NCI-H82 (cell line): Measurements from ENCODE around the gene PPY.
"Not testable (repeated sequence)": the region's sequence is repeated elsewhere in the genome, so short reads cannot be mapped to it uniquely, and the experiment has no call there.

ENCODE experiments used
- DNase-seq: peaks from one replicate; lab custom pipeline; 2025; lab: John Stamatoyannopoulos, UW

The PPY gene

GRCh38 chr17:43931062-43931571 is 11.2 kb downstream of the PPY start:
- DNase-seq, result no peak

- DNase-seq, result no peak
Observed at GRCh38 chr17:43928609-43929008, 13.7 kb downstream of the PPY start.

- not testable (repeated sequence) for DNase-seq
Observed at GRCh38 chr17:43927929-43928328, 14.3 kb downstream of the PPY start.

GRCh38 chr17:43927060-43927864 is 15.0 kb downstream of the PPY start:
- DNase-seq, result peak; percentile 60

- no peak for DNase-seq
Observed at GRCh38 chr17:43924558-43924957, 17.7 kb downstream of the PPY start.

- DNase-seq, result no peak
Observed at GRCh38 chr17:43920500-43921095, 21.7 kb downstream of the PPY start.

GRCh38 chr17:43918026-43918389 is 24.3 kb downstream of the PPY start:
- no peak for DNase-seq

GRCh38 chr17:43917348-43918025 is 24.8 kb downstream of the PPY start:
- DNase-seq, result peak; percentile 71

- DNase-seq, result no peak
Observed at GRCh38 chr17:43917016-43917347, 25.3 kb downstream of the PPY start.

GRCh38 chr17:43916385-43916784 is 25.9 kb downstream of the PPY start:
- no peak for DNase-seq

GRCh38 chr17:43915559-43915958 is 26.7 kb downstream of the PPY start:
- no peak for DNase-seq

GRCh38 chr17:43914451-43914850 is 27.8 kb downstream of the PPY start:
- peak; percentile 98 for DNase-seq

- DNase-seq, result no peak
Observed at GRCh38 chr17:43913584-43913983, 28.7 kb downstream of the PPY start.

- no peak for DNase-seq
Observed at GRCh38 chr17:43912635-43913304, 29.5 kb downstream of the PPY start.

GRCh38 chr17:43911904-43912303 is 30.4 kb downstream of the PPY start:
- no peak for DNase-seq

GRCh38 chr17:43909537-43910231 is 32.6 kb downstream of the PPY start:
- no peak for DNase-seq

- DNase-seq, result peak; percentile 91
Observed at GRCh38 chr17:43907998-43908721, 34.1 kb downstream of the PPY start.

- DNase-seq, result peak; percentile 93
Observed at GRCh38 chr17:43907425-43907981, 34.8 kb downstream of the PPY start, which contains the start of gene MPP2. MPP2 (minus strand) TSS chr17:43907536; CDS start chr17:43904460, 3,076 bp downstream.

GRCh38 chr17:43906951-43907424 is 35.3 kb downstream of the PPY start:
- DNase-seq, result no peak

GRCh38 chr17:43905985-43906852 is 36.1 kb downstream of the PPY start:
- peak; percentile 83 for DNase-seq
